Astrocyte (in vitro differentiated cells and primary cell): ENCODE data around the gene PAM.

Experiments used
- EZH2 ChIP-seq: IDR thresholded peaks from 2 replicates; pipeline ENCODE4 v1.6.1; 2012; ENCODE audit warnings: mild to moderate bottlenecking, low read length, inconsistent platforms; ENCODE audit not compliant: insufficient read depth
- TF ChIP-seq, protein P1 (sequence below): IDR thresholded peaks from 2 replicates; pipeline ENCODE4 v1.5.1; 2011; ENCODE audit warnings: low read depth, mild to moderate bottlenecking, inconsistent platforms, low read length, moderate library complexity; ENCODE audit not compliant: insufficient read depth

DNA sequence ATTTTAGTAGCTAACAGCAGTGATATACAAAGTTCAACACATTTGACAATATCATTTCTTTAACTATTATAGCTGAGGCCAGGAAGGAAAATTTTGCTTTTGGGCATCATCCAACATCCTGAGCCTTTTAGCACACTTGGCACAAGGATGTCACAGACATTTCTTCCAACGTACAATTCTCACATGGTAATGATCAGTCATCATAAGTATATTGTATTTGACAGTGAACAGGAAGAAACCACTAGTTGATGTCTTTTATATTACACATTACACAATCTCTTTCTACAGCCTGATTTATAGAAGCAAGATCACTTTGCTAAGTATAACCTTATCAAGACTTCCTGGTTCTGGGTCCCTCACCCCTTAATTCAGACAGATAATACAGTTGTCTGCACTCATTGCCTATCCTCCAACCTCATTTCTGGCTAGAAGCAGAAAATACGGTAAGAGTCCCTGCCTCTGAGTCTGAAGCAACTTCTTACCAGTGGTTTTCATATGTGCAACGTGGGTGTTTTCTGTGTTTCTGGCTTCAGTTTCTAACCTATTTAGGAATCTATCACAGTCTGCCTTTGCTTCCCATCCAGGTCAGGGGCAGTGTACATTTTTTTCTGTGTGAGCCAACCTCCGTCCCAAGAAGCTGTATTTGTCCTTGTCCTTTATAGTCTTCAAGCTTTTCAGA lies 167.8 kb downstream of the PAM start:
- TF ChIP-seq, protein P1, sequence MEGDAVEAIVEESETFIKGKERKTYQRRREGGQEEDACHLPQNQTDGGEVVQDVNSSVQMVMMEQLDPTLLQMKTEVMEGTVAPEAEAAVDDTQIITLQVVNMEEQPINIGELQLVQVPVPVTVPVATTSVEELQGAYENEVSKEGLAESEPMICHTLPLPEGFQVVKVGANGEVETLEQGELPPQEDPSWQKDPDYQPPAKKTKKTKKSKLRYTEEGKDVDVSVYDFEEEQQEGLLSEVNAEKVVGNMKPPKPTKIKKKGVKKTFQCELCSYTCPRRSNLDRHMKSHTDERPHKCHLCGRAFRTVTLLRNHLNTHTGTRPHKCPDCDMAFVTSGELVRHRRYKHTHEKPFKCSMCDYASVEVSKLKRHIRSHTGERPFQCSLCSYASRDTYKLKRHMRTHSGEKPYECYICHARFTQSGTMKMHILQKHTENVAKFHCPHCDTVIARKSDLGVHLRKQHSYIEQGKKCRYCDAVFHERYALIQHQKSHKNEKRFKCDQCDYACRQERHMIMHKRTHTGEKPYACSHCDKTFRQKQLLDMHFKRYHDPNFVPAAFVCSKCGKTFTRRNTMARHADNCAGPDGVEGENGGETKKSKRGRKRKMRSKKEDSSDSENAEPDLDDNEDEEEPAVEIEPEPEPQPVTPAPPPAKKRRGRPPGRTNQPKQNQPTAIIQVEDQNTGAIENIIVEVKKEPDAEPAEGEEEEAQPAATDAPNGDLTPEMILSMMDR = no peak
- TF ChIP-seq EZH2 = no peak
